ENCODE results near the gene STX1B.

GRCh38 chr16:31023252-31023602 is 12.8 kb upstream of the STX1B start:
- TF ChIP-seq, protein P1, sequence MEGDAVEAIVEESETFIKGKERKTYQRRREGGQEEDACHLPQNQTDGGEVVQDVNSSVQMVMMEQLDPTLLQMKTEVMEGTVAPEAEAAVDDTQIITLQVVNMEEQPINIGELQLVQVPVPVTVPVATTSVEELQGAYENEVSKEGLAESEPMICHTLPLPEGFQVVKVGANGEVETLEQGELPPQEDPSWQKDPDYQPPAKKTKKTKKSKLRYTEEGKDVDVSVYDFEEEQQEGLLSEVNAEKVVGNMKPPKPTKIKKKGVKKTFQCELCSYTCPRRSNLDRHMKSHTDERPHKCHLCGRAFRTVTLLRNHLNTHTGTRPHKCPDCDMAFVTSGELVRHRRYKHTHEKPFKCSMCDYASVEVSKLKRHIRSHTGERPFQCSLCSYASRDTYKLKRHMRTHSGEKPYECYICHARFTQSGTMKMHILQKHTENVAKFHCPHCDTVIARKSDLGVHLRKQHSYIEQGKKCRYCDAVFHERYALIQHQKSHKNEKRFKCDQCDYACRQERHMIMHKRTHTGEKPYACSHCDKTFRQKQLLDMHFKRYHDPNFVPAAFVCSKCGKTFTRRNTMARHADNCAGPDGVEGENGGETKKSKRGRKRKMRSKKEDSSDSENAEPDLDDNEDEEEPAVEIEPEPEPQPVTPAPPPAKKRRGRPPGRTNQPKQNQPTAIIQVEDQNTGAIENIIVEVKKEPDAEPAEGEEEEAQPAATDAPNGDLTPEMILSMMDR (IDR thresholded peaks at IDR 0.05), result no peak
- no peak for TF ChIP-seq EP300 (IDR thresholded peaks at IDR 0.05; ENCODE audit: low read depth)
- TF ChIP-seq POLR2A (IDR thresholded peaks at IDR 0.05), result no peak
